ENCODE results near the gene PDE8B.

DNA sequence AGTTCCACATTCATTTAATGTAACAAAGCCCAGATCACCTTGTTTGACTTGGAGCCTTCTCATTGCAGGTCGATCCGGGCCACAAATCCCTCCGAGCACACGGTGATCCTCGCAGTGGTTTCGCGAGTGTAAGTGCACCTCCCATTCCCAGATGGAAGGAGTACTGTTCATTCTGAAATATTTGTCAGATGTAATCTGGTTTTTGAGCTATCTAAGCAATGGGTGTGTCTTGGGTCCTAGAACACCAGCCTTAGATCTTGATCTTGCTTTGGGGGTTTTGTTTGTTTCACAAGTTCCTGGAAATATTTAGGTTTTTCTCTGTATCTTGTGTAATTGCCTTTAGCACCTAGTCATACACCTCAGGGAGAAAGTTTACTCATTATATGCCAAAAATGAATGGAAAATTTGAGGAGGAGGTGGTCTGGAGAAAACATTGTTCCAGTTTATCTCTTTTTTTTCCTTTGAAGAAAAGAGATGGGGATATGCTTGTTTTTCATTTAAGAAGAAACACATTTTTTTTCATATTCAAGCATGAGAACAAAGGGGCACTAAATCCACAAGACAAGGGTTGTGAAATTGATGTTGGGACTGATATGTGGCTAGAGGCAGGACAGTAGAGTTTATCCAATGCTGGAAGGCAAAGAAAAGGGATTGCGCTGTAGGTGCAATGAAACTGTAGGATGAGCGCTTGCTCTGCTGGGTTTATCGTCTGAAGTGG, 118.6 kb downstream of the PDE8B start:
- TF ChIP-seq POLR2AphosphoS5 (IDR thresholded peaks at IDR 0.05; ENCODE audit: borderline replicate concordance, low read depth, low read length) (no peak), EZH2 (IDR thresholded peaks at IDR 0.05) (no peak)

Data from SK-N-MC (cell line).